NCI-H1092 treated with DMSO at 0.1 percent for 48 hours (cell line): ENCODE measurements around the gene PDLIM4.

Source experiments
- DNase-seq: peaks from one replicate; lab custom pipeline; 2025; lab: John Stamatoyannopoulos, UW

PDLIM4 gene

GRCh38 chr5:132227485-132228240, 29.8 kb upstream of the PDLIM4 start, which contains the start of gene P4HA2:
TSS of gene P4HA2 (minus strand) at chr5:132227853. CDS start at chr5:132218626, 9,227 bp downstream.
- DNase-seq = peak; percentile 42

DNA sequence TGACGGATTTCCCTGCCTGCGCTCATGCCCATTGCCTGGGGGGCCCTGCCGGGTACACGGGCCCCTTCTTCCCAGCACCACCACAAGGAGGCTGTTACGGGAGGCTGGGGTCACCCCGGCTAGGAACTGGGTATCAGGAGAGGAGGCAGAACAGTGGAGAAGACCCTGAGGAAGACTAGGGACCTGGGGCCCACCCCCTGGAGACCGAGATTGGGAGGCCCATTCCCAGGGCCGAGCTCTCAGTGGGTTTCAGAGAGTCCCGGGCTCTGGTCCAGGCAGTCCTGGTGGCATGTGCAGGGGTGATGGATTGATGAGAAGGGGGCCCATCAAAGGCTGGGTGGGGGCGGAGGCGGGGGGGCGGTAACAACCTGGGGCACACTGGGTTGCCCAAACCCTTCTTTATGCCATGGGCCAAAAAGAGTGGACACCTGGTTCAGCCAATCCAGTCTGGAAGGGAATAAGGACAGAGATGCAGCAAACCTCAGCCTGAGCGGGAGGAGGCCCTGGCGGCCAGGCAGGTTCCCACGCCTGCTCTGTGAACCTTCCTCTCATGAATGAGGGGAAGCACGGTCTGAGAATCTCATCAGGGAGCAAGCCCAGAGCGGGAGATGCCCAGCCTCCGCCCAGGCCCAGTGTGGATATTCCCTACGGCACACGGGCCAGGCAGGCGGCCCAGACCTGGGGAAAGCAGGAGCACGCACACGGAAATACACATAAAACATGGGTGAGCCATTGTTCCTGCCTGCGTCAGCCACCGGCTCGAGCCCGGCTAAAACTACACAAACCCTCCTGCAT, 29.1 kb upstream of the PDLIM4 start:
- no peak for DNase-seq

DNA sequence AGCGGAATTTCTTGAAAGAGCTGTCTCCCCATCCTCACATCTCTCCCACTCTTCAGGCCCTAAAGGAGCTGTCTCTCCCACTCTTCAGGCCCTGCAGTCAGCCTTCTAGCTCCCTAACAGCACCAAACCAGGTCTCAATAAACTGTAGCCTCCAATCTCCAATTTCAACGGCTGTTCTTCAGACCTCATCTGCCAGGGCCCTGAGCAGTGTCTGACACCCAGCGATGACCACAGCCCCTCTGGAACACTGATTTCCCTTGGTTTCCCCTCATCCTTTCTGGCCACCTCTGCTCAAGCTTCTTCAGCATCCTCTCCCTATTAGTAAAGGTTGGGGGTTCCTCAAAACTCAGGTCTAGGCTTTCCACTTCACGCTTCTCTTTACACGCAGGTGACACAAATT, 28.3 kb upstream of the PDLIM4 start:
- no peak for DNase-seq

- DNase-seq = no peak
These were observed 26.6 kb upstream of the PDLIM4 start for GRCh38 chr5:132230871-132231270.

DNA sequence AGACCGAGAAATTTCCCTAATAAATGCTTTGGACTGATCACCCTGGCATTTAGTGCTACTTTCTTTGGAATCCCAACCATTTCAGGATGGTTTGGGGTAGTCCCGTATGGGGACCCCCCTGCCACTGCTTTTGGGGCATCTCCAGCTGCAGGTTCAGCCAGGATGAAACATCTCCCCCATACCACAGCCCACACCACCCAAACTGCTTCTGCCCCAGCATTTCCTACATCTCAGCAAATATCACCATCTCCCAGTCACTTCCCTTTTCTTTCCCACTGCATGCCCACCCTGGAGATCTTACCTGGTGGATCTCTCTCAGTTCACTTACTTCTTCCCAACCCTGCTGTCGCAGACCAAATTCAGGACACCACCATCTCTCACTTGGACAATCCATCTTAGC, 25.0 kb upstream of the PDLIM4 start:
- DNase-seq = no peak

- no peak for DNase-seq
These were observed 24.4 kb upstream of the PDLIM4 start for GRCh38 chr5:132233081-132233480.

GRCh38 chr5:132233811-132234683, 23.4 kb upstream of the PDLIM4 start:
- DNase-seq = no peak

GRCh38 chr5:132234684-132235062, 22.8 kb upstream of the PDLIM4 start:
- DNase-seq = no peak

- no peak for DNase-seq
These were observed 22.2 kb upstream of the PDLIM4 start for GRCh38 chr5:132235340-132235739.

DNA sequence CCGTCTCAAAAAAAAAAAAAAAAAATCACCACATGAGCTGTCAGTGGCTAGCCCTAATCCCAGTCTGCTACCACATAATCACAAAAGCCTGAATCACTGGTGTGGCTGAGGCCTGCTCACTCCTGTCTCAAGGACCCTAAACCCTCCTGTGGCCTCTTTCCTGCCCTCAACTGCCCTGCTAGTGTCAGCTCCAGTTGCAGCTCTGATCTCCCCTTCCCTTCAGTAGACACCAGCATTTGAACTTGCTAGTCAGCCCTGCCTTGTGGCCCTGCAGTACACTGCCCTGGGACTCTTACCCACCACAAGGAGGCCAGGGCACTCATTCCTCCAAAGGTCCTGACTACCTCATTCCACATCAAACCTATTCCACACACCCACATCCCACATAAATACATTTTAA, 20.4 kb upstream of the PDLIM4 start:
- DNase-seq = no peak

GRCh38 chr5:132237670-132238069, 19.8 kb upstream of the PDLIM4 start:
- no peak for DNase-seq

GRCh38 chr5:132238169-132238744, 19.2 kb upstream of the PDLIM4 start:
- DNase-seq = no peak

DNA sequence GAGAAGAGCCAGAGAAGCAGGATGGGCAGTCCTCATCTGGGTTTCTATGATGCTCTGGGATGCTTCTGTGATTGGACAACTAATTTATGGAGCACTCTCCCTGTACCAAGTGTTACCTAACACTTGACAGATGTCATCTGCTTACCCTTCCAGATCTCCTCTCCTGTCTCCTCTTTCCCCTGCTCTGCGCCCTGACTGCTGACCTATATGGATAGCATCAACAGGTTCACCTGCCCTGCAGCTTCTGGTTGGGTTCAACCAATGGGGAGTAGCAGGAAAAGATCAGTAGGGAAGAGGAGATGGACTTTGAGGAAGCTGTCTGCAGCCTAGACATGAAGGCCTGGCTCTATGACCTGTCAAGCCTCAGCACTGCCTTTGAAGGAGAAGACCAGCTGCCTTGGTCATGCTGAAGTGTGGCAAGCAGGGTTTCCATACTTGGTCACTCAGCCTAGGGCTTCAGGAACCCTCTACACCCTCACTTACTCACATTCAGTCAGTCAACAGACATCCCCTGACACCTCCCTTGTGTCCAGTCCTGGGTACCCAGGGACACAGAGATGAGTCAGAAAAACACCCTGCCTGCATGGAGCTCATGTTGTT, 18.5 kb upstream of the PDLIM4 start:
- DNase-seq = no peak

- no peak for DNase-seq
These were observed 17.7 kb upstream of the PDLIM4 start for GRCh38 chr5:132239776-132240175.

GRCh38 chr5:132243366-132243977, 14.0 kb upstream of the PDLIM4 start:
- no peak for DNase-seq

DNA sequence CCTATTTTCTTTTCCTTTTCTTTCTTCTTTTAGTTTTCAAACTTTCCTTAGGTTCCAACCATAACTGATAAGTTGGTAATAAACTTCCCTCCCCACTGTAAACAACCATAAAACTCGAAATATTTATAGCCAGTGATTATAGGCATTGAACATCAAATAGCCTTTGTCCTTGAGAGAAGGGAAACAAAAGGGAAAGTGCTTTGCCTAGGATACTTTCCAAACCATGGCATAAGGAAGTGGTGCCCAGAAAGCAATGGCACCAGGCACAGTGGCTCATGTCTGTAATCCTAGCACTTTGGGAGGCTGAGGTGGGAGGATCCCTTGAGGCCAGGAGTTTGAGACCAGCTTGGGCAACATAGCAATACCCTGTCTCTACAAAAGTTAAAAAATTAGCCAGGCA, 11.9 kb upstream of the PDLIM4 start:
- DNase-seq = no peak

- no peak for DNase-seq
These were observed 10.7 kb upstream of the PDLIM4 start for GRCh38 chr5:132246806-132247205.

GRCh38 chr5:132250547-132250946, 6.9 kb upstream of the PDLIM4 start:
- DNase-seq = no peak

GRCh38 chr5:132251220-132251725, 6.2 kb upstream of the PDLIM4 start:
- no peak for DNase-seq

- DNase-seq = no peak
These were observed 4.5 kb upstream of the PDLIM4 start for GRCh38 chr5:132253008-132253441.
